ENCODE data around the gene DVL1. TPM values are rescaled to one million over a fixed set of nuclear protein-coding genes. Genes with fewer than 3 reads are reported as not detected.
A peak's percentile ranks its signal among the peaks of the same experiment; 100 is the strongest.

The DVL1 gene
- total and polyA plus RNA-seq, 9 of the 15 experiments (the other 6 are each of a cell fraction or from before 2014, with no cell fraction given): 0.62 to 135 (median 24.3) TPM

DNA sequence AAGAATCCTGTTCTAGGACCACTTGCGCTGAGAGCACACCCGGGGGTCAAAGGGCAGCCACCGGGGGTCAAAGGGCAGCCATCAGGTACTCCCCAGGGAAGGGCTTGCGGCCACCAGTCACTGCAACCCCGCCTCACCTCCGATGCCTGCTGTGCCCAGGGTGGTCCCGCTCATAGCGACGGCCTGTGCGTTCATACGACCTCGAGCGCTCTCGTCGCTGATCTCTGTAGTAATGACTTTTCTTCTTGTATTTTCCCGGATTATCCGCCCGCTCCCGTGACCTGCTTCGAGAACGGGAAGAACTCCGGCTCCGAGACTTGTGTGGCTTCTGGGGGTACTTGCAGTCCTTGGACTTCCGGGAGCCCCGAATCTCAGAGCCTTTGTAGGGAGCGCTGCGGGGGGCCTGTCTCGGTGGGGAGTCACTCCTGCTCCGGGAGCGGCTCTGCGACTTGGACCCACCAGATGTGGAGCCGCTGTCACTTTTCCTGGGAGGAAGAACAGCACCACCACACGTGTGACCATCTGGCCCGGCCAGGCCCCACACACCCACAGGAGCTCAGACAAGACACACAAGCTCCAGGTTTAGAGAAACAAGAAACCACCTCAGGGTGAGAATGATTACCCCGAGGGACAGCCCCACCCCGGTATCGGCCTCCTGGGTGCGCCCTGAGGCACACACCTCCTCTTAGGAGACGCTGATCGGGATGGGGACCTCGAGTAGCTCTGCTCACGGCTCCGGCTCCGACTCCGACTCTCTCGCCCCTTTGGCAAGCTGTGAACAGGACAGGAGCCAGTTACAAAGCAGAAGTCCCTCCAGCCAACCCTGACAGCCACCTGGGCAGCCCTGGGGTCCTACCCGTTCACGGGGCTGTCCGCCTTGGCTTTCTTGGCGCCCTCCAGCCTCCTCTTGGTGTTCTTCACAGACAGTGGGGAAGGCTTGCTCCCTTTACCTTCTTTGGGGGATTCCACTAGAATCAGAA, 38.2 kb upstream of the DVL1 start:
- TF ChIP-seq NR2C2 (CRISPR knock-in tag; IDR thresholded peaks at IDR 0.05): peak; percentile 89
- peak; percentile 81 for TF ChIP-seq NR2C2 (tag; IDR thresholded peaks at IDR 0.05)
- peak; percentile 67 for TF ChIP-seq RBFOX2 (IDR thresholded peaks at IDR 0.05; ENCODE audit: low read depth, low read length)
- TF ChIP-seq POLR2G (IDR thresholded peaks at IDR 0.05; ENCODE audit: low read depth, low read length): peak; percentile 55; the same call in 1 of the 2 replicates
- TF ChIP-seq ZNF699 (CRISPR knock-in tag; IDR thresholded peaks at IDR 0.05; ENCODE audit: insufficient replicate concordance): no peak
- TF ChIP-seq NR2C1 (IDR thresholded peaks at IDR 0.05): peak; percentile 92
- peak; percentile 92 for TF ChIP-seq NR2C1 (tag; IDR thresholded peaks at IDR 0.05)
- TF ChIP-seq GABPB1 (CRISPR knock-in tag; IDR thresholded peaks at IDR 0.05): peak; percentile 5; the same call in 1 of the 2 replicates
- no TSS peak for BruUV-seq (replicated peaks)
- ChIA-PET POLR2A (interaction anchor here (0.6 to 7.1 kb wide), 9 partner anchors 10 to 519 kb away, joined by 3 to 58 read pairs (median 3); partner anchors contain the start of genes AURKAIP1 and CCNL2), CTCF (ENCODE audit: low intra/inter-chr PET ratio) (no interaction called here)
- Histone ChIP-seq H3K9me3 (replicated peaks; ENCODE audit: control insufficient read depth, insufficient read depth, low read depth, low read length) (no peaks in the 10 kb centered on the region), H3K4me2 (ENCODE audit: insufficient read depth, low read length) (no peak overlapping the region), H2AFZ (ENCODE audit: low read depth, low read length) (no peak overlapping the region), H3K9ac (ENCODE audit: insufficient read depth in 1 of 2, low read depth in 2 of 2, low read length in 2 of 2) (no peak overlapping the region), H4K20me1 (replicated peaks; ENCODE audit: control insufficient read depth, insufficient read depth, low read length) (no peaks in the 10 kb centered on the region), H3K27me3 (ENCODE audit: control insufficient read depth in 2 of 2, insufficient read depth in 2 of 2, low read length in 2 of 2) (no peaks in the 10 kb centered on the region), H3K79me2 (ENCODE audit: control insufficient read depth, insufficient read depth, low read length) (0 out of 3 replicates have a peak, but pooled peaks cover 5% of the 10 kb centered on the region), H3K4me1 (replicated peaks in 1 of 2; ENCODE audit: control insufficient read depth in 2 of 2, insufficient read depth in 2 of 2, low read length in 2 of 2) (peaks cover 6 to 12% of the 10 kb centered on the region in 2 experiments; a peak in 4 of 5 replicates), H3K36me3 (ENCODE audit: control insufficient read depth, insufficient read depth, low read length) (peaks cover 71% of the 10 kb centered on the region), H3K9me1 (ENCODE audit: control insufficient read depth, insufficient read depth, low read length) (no peaks in the 10 kb centered on the region), H3K27ac (ENCODE audit: extremely low read depth, low read depth, low read length) (no peak overlapping the region), H3K4me3 (no peak overlapping the region)
- DNase-seq (ENCODE audit: extremely low read depth in 1 of 4, low spot score in 3 of 4): peak in 1 of 4 experiments; percentile 42
- WGBS (ENCODE audit: insufficient coverage, low coverage, missing lambda C conversion rate): 98% methylated on average over 47 of the region's 50 CpGs
- intact Hi-C loops (cut with micrococcal nuclease): no loop called here
- ATAC-seq: no peak
- FAIRE-seq: no peak
- in situ Hi-C loops (cut with MboI): no loop called here
